ENCODE data around the gene RNASE8. TPM values are rescaled to one million over a fixed set of nuclear protein-coding genes. Genes with fewer than 3 reads are reported as not detected.

RNASE8 gene
- total and polyA plus RNA-seq, 2 of the 4 experiments (the other 2 are of a cell fraction): not detected

DNA sequence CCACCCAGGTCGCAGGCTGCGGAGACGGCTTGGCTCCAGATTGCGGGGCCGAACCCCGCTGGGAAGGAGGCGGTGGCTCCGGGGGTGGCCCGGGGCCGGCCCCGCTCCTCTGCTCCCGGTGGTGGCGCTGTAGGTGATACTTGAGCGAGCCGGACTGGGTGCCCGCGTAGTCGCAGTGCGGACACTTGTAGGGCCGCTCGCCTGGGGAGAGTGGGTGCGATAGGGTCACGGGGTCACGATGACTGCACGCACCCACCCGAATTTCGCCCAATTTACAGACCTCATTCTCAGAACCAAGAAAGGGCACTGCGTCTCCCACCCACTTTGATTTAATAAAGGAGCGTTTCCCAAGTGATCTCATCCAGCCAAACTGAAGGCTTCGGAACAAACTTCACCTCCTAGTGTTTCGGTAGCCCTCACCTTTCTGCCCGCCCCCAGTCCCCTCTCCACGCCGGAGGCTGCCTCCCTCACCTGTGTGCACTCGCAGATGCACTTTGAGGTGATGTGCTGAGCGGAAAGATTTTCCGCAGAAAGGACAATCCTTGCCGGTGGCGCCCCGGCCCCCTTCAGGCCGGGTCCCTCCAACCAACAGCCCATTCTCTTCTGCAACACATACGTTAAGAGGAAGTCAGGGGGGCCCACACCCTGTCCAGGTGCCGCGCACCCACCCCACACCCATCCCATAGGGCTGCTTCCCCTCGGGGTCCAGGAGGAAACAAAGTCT lies 33.5 kb downstream of the RNASE8 start:
- Histone ChIP-seq H2AFZ (replicated peaks; ENCODE audit: low read length, poor library complexity) (no peak overlapping the region), H3K4me3 (ENCODE audit: insufficient read depth, low read depth, low read length) (no peak overlapping the region), H3K4me2 (ENCODE audit: low read depth, low read length) (no peak overlapping the region), H2BK120ac (ENCODE audit: low read depth, low read length) (no peak overlapping the region), H3K14ac (replicated peaks; ENCODE audit: low read depth, low read length) (no peak overlapping the region), H3K79me1 (ENCODE audit: low read depth in 1 of 2, low read length in 2 of 2) (peaks cover 3 to 11% of the 10 kb centered on the region in 2 experiments; a peak in 1 of 4 replicates), H4K91ac (ENCODE audit: insufficient read depth, low read depth, low read length) (no peak overlapping the region), H3K27me3 (ENCODE audit: control insufficient read depth, insufficient read depth, low read length) (no peaks in the 10 kb centered on the region), H4K8ac (ENCODE audit: low read depth in 2 of 2, low read length in 2 of 2) (no peak overlapping the region), H3K18ac (ENCODE audit: low read depth, low read length) (no peak overlapping the region), H3K9ac (ENCODE audit: low read depth, low read length) (no peak overlapping the region), H3K56ac (ENCODE audit: extremely low read depth, insufficient read depth, low read length) (no peak overlapping the region), H3K4me1 (ENCODE audit: control insufficient read depth, insufficient read depth, low read length) (peaks cover 11% of the 10 kb centered on the region), H2BK15ac (ENCODE audit: low read depth, low read length) (no peak overlapping the region), H2BK5ac (ENCODE audit: low read depth, low read length, poor library complexity, severe bottlenecking) (no peak overlapping the region), H2AK5ac (ENCODE audit: low read depth, low read length) (no peak overlapping the region), H3K36me3 (ENCODE audit: control insufficient read depth, insufficient read depth, low read length) (peaks cover 30% of the 10 kb centered on the region), H3K23ac (ENCODE audit: low read depth, low read length) (no peak overlapping the region), H4K20me1 (ENCODE audit: insufficient read depth, low read length) (peaks cover 6% of the 10 kb centered on the region), H2BK20ac (ENCODE audit: low read depth, low read length) (no peak overlapping the region), H3K27ac (ENCODE audit: insufficient read depth, low read length) (no peak overlapping the region), H4K5ac (ENCODE audit: low read depth, low read length) (no peak overlapping the region), H3K9me1 (ENCODE audit: insufficient read depth, low read length) (0 out of 2 replicates have a peak, but pooled peaks cover 2% of the 10 kb centered on the region), H2AK9ac (replicated peaks; ENCODE audit: low read depth, low read length, poor library complexity) (no peak overlapping the region), H3K4ac (ENCODE audit: low read depth, low read length) (no peak overlapping the region), H3K9me3 (ENCODE audit: control insufficient read depth, insufficient read depth, low read length) (no peaks in the 10 kb centered on the region)
- CTCF ChIA-PET: interaction anchor here (1.3 to 2.9 kb wide), 6 partner anchors 13 to 76 kb away, joined by 4 to 22 read pairs (median 12); no protein-coding TSS in a partner anchor
- BruUV-seq (replicated peaks): no TSS peak
- in situ Hi-C loops (cut with MboI; ENCODE audit: low sequenced_read_pairs) (loop anchor here (25.0 kb wide), 2 partner anchors 629 to 754 kb away; partner anchors contain the start of genes APEX1, CCNB1IP1, OSGEP and PARP2), dilution Hi-C loops (cut with HindIII; ENCODE audit: low sequenced_read_pairs, unreplicated experiment) (no loop called here), intact Hi-C loops (cut with micrococcal nuclease) (no loop called here)
- POLR2A ChIA-PET (ENCODE audit: unreplicated experiment): interaction anchor here (1.3 kb wide), 1 partner anchor 20 kb away, joined by 3 read pairs; no protein-coding TSS in a partner anchor
- DNase-seq (no peak), ATAC-seq (ENCODE audit: low read depth) (no peak)
- 96% methylated on average over 3 of the region's 45 CpGs; no CpG with 5 or more reads in 1 of the 2 experiments for WGBS, 2 experiments (ENCODE audit: extremely low coverage in 2 of 2, insufficient read length in 1 of 2)
- no peak for TF ChIP-seq RAD21 (IDR thresholded peaks at IDR 0.05; ENCODE audit: low read length)
- no peak for TF ChIP-seq CEBPB (IDR thresholded peaks at IDR 0.05; ENCODE audit: low read depth, low read length)
- no peak for TF ChIP-seq FOS (IDR thresholded peaks at IDR 0.05; ENCODE audit: low read depth, low read length)
- no peak for TF ChIP-seq SMC3 (IDR thresholded peaks at IDR 0.05; ENCODE audit: low read depth, low read length)
- TF ChIP-seq MAFK (IDR thresholded peaks at IDR 0.05; ENCODE audit: low read depth, low read length): no peak
